WTC11 (cell line): Measurements from ENCODE around the gene CLIC6. TPM values are rescaled to one million over a fixed set of nuclear protein-coding genes. Genes with fewer than 3 reads are reported as not detected.

Experiments used
- ATAC-seq: fragments of 200-7000 bp; cut with Tn5 transposase; 2 replicates; pipeline ENCODE4 v1.10.0; 2021; ENCODE audit warnings: mild to moderate bottlenecking, moderate library complexity
- CTCF ChIA-PET: fragments of 300-600 bp; sonication (Branson Sonifier 250); formaldehyde crosslinking; loops from one replicate; lab custom pipeline; 2021; ENCODE audit warnings: antibody characterized with exemption; lab: Charles Lee
- POLR2A ChIA-PET: fragments of 350-600 bp; sonication (Branson Sonifier 250); formaldehyde crosslinking; loops from one replicate; lab custom pipeline; 2021; ENCODE audit warnings: antibody characterized with exemption; lab: Charles Lee
- DNase-seq: peaks from one replicate; pipeline ENCODE4 v3.0.0; 2021; ENCODE audit warnings: low spot score
- H3K27ac Mint-ChIP-seq: 2 replicates; pipeline ENCODE4 v1.8.0; 2021; ENCODE audit warnings: mixed read lengths
- H3K27me3 Mint-ChIP-seq: 2 replicates; pipeline ENCODE4 v1.8.0; 2021; ENCODE audit warnings: low read depth, mild to moderate bottlenecking, moderate library complexity, mixed read lengths
- H3K36me3 Mint-ChIP-seq: 2 replicates; pipeline ENCODE4 v1.8.0; 2021; ENCODE audit warnings: mixed read lengths
- H3K4me1 Mint-ChIP-seq: 2 replicates; pipeline ENCODE4 v1.8.0; 2022; ENCODE audit warnings: mixed read lengths
- H3K4me3 Mint-ChIP-seq: 2 replicates; pipeline ENCODE4 v1.8.0; 2021; ENCODE audit warnings: mild to moderate bottlenecking, moderate library complexity, mixed read lengths
- H3K9me3 Mint-ChIP-seq: 2 replicates; pipeline ENCODE4 v1.8.0; 2021; ENCODE audit warnings: mixed read lengths
- CDX4 ChIP-seq: fragments of 250-450 bp; sonication (Bioruptor Pico); IDR thresholded peaks from 2 replicates; pipeline ENCODE4 v1.9.0; 2021; ENCODE audit warnings: moderate library complexity, mild to moderate bottlenecking, inconsistent platforms, borderline replicate concordance
- CREB1 ChIP-seq: sonication (generic); formaldehyde crosslinking; IDR thresholded peaks from 2 replicates; pipeline ENCODE4 v1.8.0; 2023; ENCODE audit warnings: mild to moderate bottlenecking, missing genetic modification reagents
- ERG ChIP-seq: fragments of 250-450 bp; sonication (Bioruptor Pico); IDR thresholded peaks from 2 replicates; pipeline ENCODE4 v1.8.0; 2021; ENCODE audit warnings: mild to moderate bottlenecking
- HMGXB4 ChIP-seq: sonication (generic); formaldehyde crosslinking; IDR thresholded peaks from 2 replicates; pipeline ENCODE4 v1.8.1; 2023; ENCODE audit warnings: mild to moderate bottlenecking, moderate library complexity, missing genetic modification reagents
- MXD4 ChIP-seq: fragments of 250-450 bp; sonication (Bioruptor Pico); IDR thresholded peaks from 2 replicates; pipeline ENCODE4 v1.8.0; 2021; ENCODE audit warnings: mild to moderate bottlenecking, moderate library complexity, borderline replicate concordance
- NFE2L1 ChIP-seq: sonication (generic); formaldehyde crosslinking; IDR thresholded peaks from 2 replicates; pipeline ENCODE4 v1.8.1; 2023; ENCODE audit warnings: missing genetic modification reagents
- NR2C2 ChIP-seq: sonication (generic); formaldehyde crosslinking; IDR thresholded peaks from 2 replicates; pipeline ENCODE4 v1.8.0; 2022; ENCODE audit warnings: mild to moderate bottlenecking, missing genetic modification reagents
- PREB ChIP-seq: sonication (generic); formaldehyde crosslinking; IDR thresholded peaks from 2 replicates; pipeline ENCODE4 v1.8.1; 2022; ENCODE audit warnings: mild to moderate bottlenecking, missing genetic modification reagents, moderate library complexity, borderline replicate concordance
- SMAD4 ChIP-seq: sonication (generic); formaldehyde crosslinking; IDR thresholded peaks from 2 replicates; pipeline ENCODE4 v1.8.0; 2022; ENCODE audit warnings: mild to moderate bottlenecking, missing genetic modification reagents
- TEAD1 ChIP-seq: sonication (generic); formaldehyde crosslinking; IDR thresholded peaks from 2 replicates; pipeline ENCODE4 v1.8.0; 2022; ENCODE audit warnings: mild to moderate bottlenecking, missing genetic modification reagents
- ZBTB21 ChIP-seq: sonication (generic); formaldehyde crosslinking; IDR thresholded peaks from 2 replicates; pipeline ENCODE4 v1.8.1; 2023; ENCODE audit warnings: mild to moderate bottlenecking, missing genetic modification reagents, borderline replicate concordance
- ZNF121 ChIP-seq: sonication (generic); formaldehyde crosslinking; IDR thresholded peaks from 2 replicates; pipeline ENCODE4 v1.8.0; 2023; ENCODE audit warnings: missing genetic modification reagents
- ZNF263 ChIP-seq: sonication (generic); formaldehyde crosslinking; IDR thresholded peaks from 2 replicates; pipeline ENCODE4 v1.8.1; 2022; ENCODE audit warnings: low read depth, mild to moderate bottlenecking, moderate library complexity, missing genetic modification reagents
- ZNF671 ChIP-seq: fragments of 250-450 bp; sonication (Bioruptor Pico); IDR thresholded peaks from 2 replicates; pipeline ENCODE4 v1.8.0; 2021; ENCODE audit warnings: mild to moderate bottlenecking
- total RNA-seq: library from RNA; stranded (reverse); gene quantifications from 3 replicates; pipeline ENCODE4 v1.2.3, GENCODE V29; 2021
- TF ChIP-seq, protein P1 (sequence below): sonication (generic); formaldehyde crosslinking; IDR thresholded peaks from 2 replicates; pipeline ENCODE4 v1.8.0; 2022; ENCODE audit warnings: mild to moderate bottlenecking, missing genetic modification reagents
- TF ChIP-seq, protein P2 (sequence below): fragments of 250-450 bp; sonication (Bioruptor Pico); IDR thresholded peaks from 2 replicates; pipeline ENCODE4 v2.1.2; 2022; ENCODE audit warnings: mild to moderate bottlenecking, moderate library complexity

The CLIC6 gene
- total RNA-seq, 1 experiment from 2014 or later: 1.8 TPM

- peaks cover 5% of the 10 kb centered on the region for H3K4me1 Mint-ChIP-seq
- ChIA-PET CTCF (no interaction called here), POLR2A (no interaction called here)
- H3K4me3 Mint-ChIP-seq: no peak overlapping the region
- H3K27me3 Mint-ChIP-seq: peaks cover 6% of the 10 kb centered on the region
- TF ChIP-seq ZBTB21 (CRISPR knock-in tag): no peak
- TF ChIP-seq NR2C2 (CRISPR knock-in tag): no peak
- DNase-seq (no peak), ATAC-seq (no peak)
- peaks cover 4% of the 10 kb centered on the region for H3K9me3 Mint-ChIP-seq
- H3K36me3 Mint-ChIP-seq: no peaks in the 10 kb centered on the region
- no peak overlapping the region for H3K27ac Mint-ChIP-seq
These were observed 24.0 kb upstream of the CLIC6 start for GRCh38 chr21:34644825-34645224.

DNA sequence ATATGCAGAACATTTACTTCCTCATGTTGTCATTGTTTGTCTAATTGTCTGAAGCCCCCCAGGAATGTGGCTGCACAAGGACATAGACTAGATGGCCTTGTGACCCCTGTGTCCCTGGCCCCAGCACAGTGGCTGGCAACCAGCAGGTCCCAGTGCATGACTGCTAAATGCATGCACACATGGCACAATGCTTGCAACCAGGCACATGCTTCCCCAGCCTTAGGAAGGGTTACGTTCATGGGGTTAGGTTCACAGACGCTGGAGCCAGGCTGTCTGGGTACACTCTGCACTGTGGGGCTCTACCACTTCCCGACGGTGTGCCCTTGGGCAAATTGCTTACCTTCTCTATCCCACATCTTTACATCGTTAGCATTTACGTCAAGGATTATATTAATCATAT, 21.2 kb upstream of the CLIC6 start:
- Mint-ChIP-seq H3K4me1 (0 out of 2 replicates have a peak, but pooled peaks cover 2% of the 10 kb centered on the region), H3K27me3 (peaks cover 2% of the 10 kb centered on the region), H3K4me3 (no peak overlapping the region)
- ChIA-PET CTCF (no interaction called here), POLR2A (no interaction called here)
- no peak for DNase-seq
- TF ChIP-seq ZNF263 (CRISPR knock-in tag): no peak
- TF ChIP-seq ZNF121 (CRISPR knock-in tag): no peak
- TF ChIP-seq TEAD1: no peak
- no peak for TF ChIP-seq MXD4 (CRISPR knock-in tag)
- no peak for TF ChIP-seq PREB
- TF ChIP-seq, all 79 proteins: peak for 0
- H3K9me3 Mint-ChIP-seq: peaks cover 15% of the 10 kb centered on the region
- ATAC-seq: no peak
- H3K27ac Mint-ChIP-seq: no peak overlapping the region
- H3K36me3 Mint-ChIP-seq: no peaks in the 10 kb centered on the region

DNA sequence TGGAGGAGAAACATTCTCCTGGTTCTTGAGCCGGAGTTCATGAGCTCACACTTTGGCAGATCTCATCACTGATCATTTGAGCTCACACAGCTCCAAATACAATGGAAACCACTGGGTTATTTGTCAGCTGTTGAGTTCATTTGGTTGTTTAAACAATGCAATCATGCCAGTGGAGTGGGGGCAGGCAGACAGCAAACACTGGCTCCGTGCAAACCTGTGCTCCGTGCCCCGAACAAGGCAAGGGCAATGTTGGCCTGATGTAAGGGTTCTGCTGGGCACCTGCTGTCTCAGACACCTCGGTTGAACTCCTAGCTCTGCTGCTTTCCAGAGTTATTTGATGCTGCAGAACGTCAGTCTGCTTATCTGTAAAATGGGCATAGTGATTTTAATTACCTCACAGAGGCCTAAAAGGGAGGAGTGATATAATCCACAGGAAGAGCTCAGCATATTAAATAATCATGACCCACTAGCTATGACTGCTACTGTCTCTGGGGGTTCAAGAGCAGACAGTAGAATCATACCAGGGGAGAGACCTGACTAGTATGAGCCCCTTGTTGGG, 20.0 kb upstream of the CLIC6 start:
- Mint-ChIP-seq H3K9me3 (peaks cover 22% of the 10 kb centered on the region), H3K4me3 (no peak overlapping the region), H3K27me3 (peaks cover 7% of the 10 kb centered on the region), H3K36me3 (no peaks in the 10 kb centered on the region), H3K27ac (no peak overlapping the region), H3K4me1 (0 out of 2 replicates have a peak, but pooled peaks cover 2% of the 10 kb centered on the region)
- POLR2A ChIA-PET: no interaction called here
- ATAC-seq (no peak), DNase-seq (no peak)
- CTCF ChIA-PET: interaction anchor here (0.9 kb wide), 1 partner anchor 45 kb away, joined by 3 read pairs; no protein-coding TSS in a partner anchor
- TF ChIP-seq, protein P1, sequence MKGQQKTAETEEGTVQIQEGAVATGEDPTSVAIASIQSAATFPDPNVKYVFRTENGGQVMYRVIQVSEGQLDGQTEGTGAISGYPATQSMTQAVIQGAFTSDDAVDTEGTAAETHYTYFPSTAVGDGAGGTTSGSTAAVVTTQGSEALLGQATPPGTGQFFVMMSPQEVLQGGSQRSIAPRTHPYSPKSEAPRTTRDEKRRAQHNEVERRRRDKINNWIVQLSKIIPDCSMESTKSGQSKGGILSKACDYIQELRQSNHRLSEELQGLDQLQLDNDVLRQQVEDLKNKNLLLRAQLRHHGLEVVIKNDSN (CRISPR knock-in tag): no peak
- TF ChIP-seq, all 79 proteins: peak for 0

GRCh38 chr21:34649400-34649799, 19.4 kb upstream of the CLIC6 start:
- POLR2A ChIA-PET: interaction anchor here (0.5 to 0.6 kb wide), 2 partner anchors 226 to 1614 kb away, joined by 3 to 5 read pairs; no protein-coding TSS in a partner anchor
- Mint-ChIP-seq H3K4me3 (no peak overlapping the region), H3K36me3 (no peaks in the 10 kb centered on the region), H3K9me3 (peaks cover 23% of the 10 kb centered on the region), H3K4me1 (0 out of 2 replicates have a peak, but pooled peaks cover 2% of the 10 kb centered on the region), H3K27me3 (peaks cover 7% of the 10 kb centered on the region), H3K27ac (no peak overlapping the region)
- ATAC-seq (no peak), DNase-seq (no peak)
- CTCF ChIA-PET: no interaction called here
- TF ChIP-seq CREB1 (CRISPR knock-in tag) (no peak), SMAD4 (no peak), MXD4 (CRISPR knock-in tag) (no peak), HMGXB4 (CRISPR knock-in tag) (no peak), ZNF671 (CRISPR knock-in tag) (no peak), CDX4 (CRISPR knock-in tag) (no peak), ERG (CRISPR knock-in tag) (no peak), NFE2L1 (CRISPR knock-in tag) (no peak)
- TF ChIP-seq, protein P2, sequence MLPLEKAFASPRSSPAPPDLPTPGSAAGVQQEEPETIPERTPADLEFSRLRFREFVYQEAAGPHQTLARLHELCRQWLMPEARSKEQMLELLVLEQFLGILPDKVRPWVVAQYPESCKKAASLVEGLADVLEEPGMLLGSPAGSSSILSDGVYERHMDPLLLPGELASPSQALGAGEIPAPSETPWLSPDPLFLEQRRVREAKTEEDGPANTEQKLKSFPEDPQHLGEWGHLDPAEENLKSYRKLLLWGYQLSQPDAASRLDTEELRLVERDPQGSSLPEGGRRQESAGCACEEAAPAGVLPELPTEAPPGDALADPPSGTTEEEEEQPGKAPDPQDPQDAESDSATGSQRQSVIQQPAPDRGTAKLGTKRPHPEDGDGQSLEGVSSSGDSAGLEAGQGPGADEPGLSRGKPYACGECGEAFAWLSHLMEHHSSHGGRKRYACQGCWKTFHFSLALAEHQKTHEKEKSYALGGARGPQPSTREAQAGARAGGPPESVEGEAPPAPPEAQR (CRISPR knock-in tag): no peak
